IMR-90 (cell line): ENCODE data around the gene CFAP69. TPM values are rescaled to one million over a fixed set of nuclear protein-coding genes. Genes with fewer than 3 reads are reported as not detected.

Source experiments
- ATAC-seq: fragments of 200-7000 bp; cut with Tn5 transposase; 2 replicates; pipeline ENCODE4 v1.9.1; 2020; ENCODE audit warnings: low read depth, mild to moderate bottlenecking, moderate library complexity
- Bru-seq: library from RNA; stranded (reverse); fragments of 400-500 nt; gene quantifications from one replicate; lab custom pipeline; 2021; lab: Mats Ljungman, UMichigan
- BruChase-seq, 2 experiments: library from RNA; stranded (reverse); fragments of 400-500 nt; gene quantifications; one replicate each; lab custom pipeline; 2021; lab: Mats Ljungman, UMichigan
- BruUV-seq: library from RNA; stranded (reverse); fragments of 400-500 nt; replicated peaks from 2 replicates; lab custom pipeline; 2021; lab: Mats Ljungman, UMichigan
- CTCF ChIA-PET: fragments of 300-600 bp; formaldehyde crosslinking; extraction: SDS; loops from one replicate; lab custom pipeline; 2021; ENCODE audit warnings: antibody characterized with exemption; lab: Yijun Ruan, JAX
- POLR2A ChIA-PET: fragments of 300-600 bp; sonication (Branson Sonifier 250); formaldehyde crosslinking; loops from one replicate; lab custom pipeline; 2022; ENCODE audit warnings: antibody characterized with exemption; ENCODE audit not compliant: unreplicated experiment; lab: Charles Lee
- DNase-seq: peaks from one replicate; pipeline ENCODE4 v3.0.0; 2013
- H2AFZ ChIP-seq: replicated peaks from 2 replicates; pipeline ENCODE3; 2013; ENCODE audit warnings: low read length, mild to moderate bottlenecking; ENCODE audit not compliant: poor library complexity
- H2AK5ac ChIP-seq: 2 replicates; pipeline ENCODE4 v1.6.1; 2013; ENCODE audit warnings: low read depth, low read length, inconsistent platforms
- H2AK9ac ChIP-seq: replicated peaks from 2 replicates; pipeline ENCODE3; 2013; ENCODE audit warnings: mild to moderate bottlenecking, low read depth, low read length, moderate library complexity; ENCODE audit not compliant: poor library complexity
- H2BK120ac ChIP-seq: 2 replicates; pipeline ENCODE4 v1.6.1; 2013; ENCODE audit warnings: low read depth, low read length, inconsistent platforms
- H2BK15ac ChIP-seq: 3 replicates; pipeline ENCODE4 v1.6.1; 2013; ENCODE audit warnings: low read depth, low read length, inconsistent platforms
- H2BK20ac ChIP-seq: 2 replicates; pipeline ENCODE4 v1.6.1; 2013; ENCODE audit warnings: low read depth, mild to moderate bottlenecking, inconsistent platforms, low read length, moderate library complexity
- H2BK5ac ChIP-seq: 2 replicates; pipeline ENCODE4 v1.6.1; 2013; ENCODE audit warnings: mild to moderate bottlenecking, low read depth, low read length, inconsistent platforms; ENCODE audit not compliant: poor library complexity, severe bottlenecking
- H3K14ac ChIP-seq: replicated peaks from 2 replicates; pipeline ENCODE4 v1.6.1; 2013; ENCODE audit warnings: low read depth, low read length, inconsistent platforms
- H3K18ac ChIP-seq: 2 replicates; pipeline ENCODE4 v1.6.1; 2013; ENCODE audit warnings: low read depth, low read length, control low read depth
- H3K23ac ChIP-seq: 2 replicates; pipeline ENCODE4 v1.6.1; 2013; ENCODE audit warnings: low read depth, low read length, inconsistent platforms
- H3K27ac ChIP-seq: 2 replicates; pipeline ENCODE4 v1.5.1; 2013; ENCODE audit warnings: mild to moderate bottlenecking, control low read depth, low read length; ENCODE audit not compliant: insufficient read depth
- H3K27me3 ChIP-seq: 2 replicates; pipeline ENCODE4 v1.6.1; 2013; ENCODE audit warnings: low read length; ENCODE audit not compliant: control insufficient read depth, insufficient read depth
- H3K36me3 ChIP-seq: 2 replicates; pipeline ENCODE4 v1.6.1; 2013; ENCODE audit warnings: low read length, mixed read lengths; ENCODE audit not compliant: control insufficient read depth, insufficient read depth
- H3K4ac ChIP-seq: 2 replicates; pipeline ENCODE4 v1.6.1; 2013; ENCODE audit warnings: low read depth, low read length, inconsistent platforms
- H3K4me1 ChIP-seq: 2 replicates; pipeline ENCODE4 v1.6.1; 2013; ENCODE audit warnings: low read length, mixed read lengths; ENCODE audit not compliant: control insufficient read depth, insufficient read depth
- H3K4me2 ChIP-seq: 2 replicates; pipeline ENCODE4 v1.6.1; 2013; ENCODE audit warnings: low read depth, mild to moderate bottlenecking, control low read depth, low read length, moderate library complexity
- H3K4me3 ChIP-seq: 2 replicates; pipeline ENCODE4 v1.5.1; 2013; ENCODE audit warnings: low read depth, mild to moderate bottlenecking, control low read depth, low read length, moderate library complexity; ENCODE audit not compliant: insufficient read depth
- H3K56ac ChIP-seq: 2 replicates; pipeline ENCODE4 v1.6.1; 2013; ENCODE audit warnings: low read length, inconsistent platforms; ENCODE audit not compliant: insufficient read depth; ENCODE audit errors: extremely low read depth
- H3K79me1 ChIP-seq, 2 experiments: 2 replicates each; pipeline ENCODE4 v1.6.1; 2013; ENCODE audit warnings: low read length in 2 of 2, inconsistent platforms in 1 of 2, low read depth in 1 of 2
- H3K9ac ChIP-seq: 2 replicates; pipeline ENCODE4 v1.6.1; 2013; ENCODE audit warnings: low read depth, low read length, control low read depth
- H3K9me1 ChIP-seq: 2 replicates; pipeline ENCODE4 v1.6.1; 2013; ENCODE audit warnings: low read length, inconsistent platforms; ENCODE audit not compliant: insufficient read depth
- H3K9me3 ChIP-seq: 2 replicates; pipeline ENCODE4 v1.6.1; 2013; ENCODE audit warnings: low read length; ENCODE audit not compliant: control insufficient read depth, insufficient read depth
- H4K20me1 ChIP-seq: 2 replicates; pipeline ENCODE4 v1.6.1; 2013; ENCODE audit warnings: low read length, inconsistent platforms; ENCODE audit not compliant: insufficient read depth
- H4K5ac ChIP-seq: 2 replicates; pipeline ENCODE4 v1.6.1; 2013; ENCODE audit warnings: mild to moderate bottlenecking, low read depth, low read length, control low read depth
- H4K8ac ChIP-seq, 2 experiments: 2 replicates each; pipeline ENCODE4 v1.6.1; 2013; ENCODE audit warnings: low read depth in 2 of 2, low read length in 2 of 2, control low read depth in 1 of 2, inconsistent platforms in 1 of 2
- H4K91ac ChIP-seq: 2 replicates; pipeline ENCODE4 v1.6.1; 2013; ENCODE audit warnings: low read depth, low read length, inconsistent platforms; ENCODE audit not compliant: insufficient read depth
- BHLHE40 ChIP-seq: fragments of 150-350 bp; IDR thresholded peaks from 2 replicates; pipeline ENCODE4 v1.6.1; 2016; ENCODE audit warnings: mild to moderate bottlenecking, low read depth, low read length
- CHD1 ChIP-seq: IDR thresholded peaks from 2 replicates; pipeline ENCODE4 v1.6.1; 2012; ENCODE audit warnings: low read depth, low read length, improper control_type of control experiment
- CTCF ChIP-seq: conservative IDR thresholded peaks from 2 replicates; pipeline ENCODE4 v1.5.1; 2012; ENCODE audit warnings: mild to moderate bottlenecking, low read depth, low read length, improper control_type of control experiment
- MAFK ChIP-seq: IDR thresholded peaks from 2 replicates; pipeline ENCODE4 v1.6.1; 2012; ENCODE audit warnings: low read depth, low read length, improper control_type of control experiment
- MAZ ChIP-seq: IDR thresholded peaks from 2 replicates; pipeline ENCODE4 v1.6.1; 2012; ENCODE audit warnings: low read depth, mild to moderate bottlenecking, low read length, improper control_type of control experiment, moderate library complexity, borderline replicate concordance
- MXI1 ChIP-seq: IDR thresholded peaks from 2 replicates; pipeline ENCODE4 v1.6.1; 2012; ENCODE audit warnings: low read depth, mild to moderate bottlenecking, low read length, moderate library complexity, borderline replicate concordance
- NFE2L2 ChIP-seq: fragments of 150-350 bp; IDR thresholded peaks from 2 replicates; pipeline ENCODE4 v1.6.1; 2016; ENCODE audit warnings: low read depth, mild to moderate bottlenecking, low read length
- POLR2A ChIP-seq: IDR thresholded peaks from 2 replicates; pipeline ENCODE4 v1.6.1; 2012; ENCODE audit warnings: mild to moderate bottlenecking, low read depth, low read length
- RAD21 ChIP-seq: IDR thresholded peaks from 2 replicates; pipeline ENCODE4 v1.6.1; 2012; ENCODE audit warnings: low read length, improper control_type of control experiment
- RFX5 ChIP-seq: IDR thresholded peaks from 2 replicates; pipeline ENCODE4 v1.8.0; 2012; ENCODE audit warnings: low read depth, mild to moderate bottlenecking, low read length, moderate library complexity
- WGBS, 2 experiments: methylation state at CpG; one replicate each; pipeline versions ENCODE4 v1.1.5 to v1.1.7; 2013; ENCODE audit warnings: missing lambda C conversion rate in 2 of 2; ENCODE audit not compliant: insufficient read length in 1 of 2; ENCODE audit errors: extremely low coverage in 2 of 2; 5-methylcytosine and 5-hydroxymethylcytosine counted together
- dilution Hi-C: fragments of 300-500 bp; cut with HindIII; formaldehyde crosslinking; loops from one replicate; pipeline ENCODE4 v1.14.3; 2018; ENCODE audit warnings: low sequenced_read_pairs; ENCODE audit not compliant: unreplicated experiment
- in situ Hi-C: fragments of 300-500 bp; cut with MboI; formaldehyde crosslinking; loops from 3 replicates; pipeline ENCODE4 v1.14.3; 2019; ENCODE audit warnings: low sequenced_read_pairs, inconsistent platforms, mixed read lengths
- intact Hi-C: fragments of 100-400 bp; cut with micrococcal nuclease; formaldehyde crosslinking; loops from 2 replicates; pipeline ENCODE4 v1.10.0; 2022
- long read RNA-seq: library from polyadenylated mRNA; unstranded; transcript quantifications from one replicate; pipeline ENCODE4 v2.0.0, GENCODE V29; 2021; ENCODE audit not compliant: unreplicated experiment
- polyA plus RNA-seq, 3 experiments: library from polyadenylated mRNA; depleted of rRNA; stranded (reverse); fragments of >200 nt; gene quantifications; 2 replicates each; pipeline ENCODE4 v1.2.3, GENCODE V29; 2012; ENCODE audit warnings: low replicate concordance in 1 of 3
- total RNA-seq: library from RNA; depleted of rRNA; stranded (reverse); fragments of >200 nt; gene quantifications from 2 replicates; pipeline ENCODE4 v1.2.3, GENCODE V29; 2012; rRNA removed
- TF ChIP-seq, protein P1 (sequence below): fragments of 150-350 bp; IDR thresholded peaks from 2 replicates; pipeline ENCODE4 v1.6.1; 2017; ENCODE audit warnings: mild to moderate bottlenecking, antibody characterized with exemption, low read length, low read depth

The CFAP69 gene
- total RNA-seq (0.72 and 1.7 TPM in 2 replicates), polyA plus RNA-seq (2012; rRNA removed) (0.50 and 0.86 TPM in 2 replicates), Bru-seq, nascent RNA (percentile 28 among the genes with signal in this experiment), BruChase-seq, experiment 1, labeled RNA remaining after a 6-hour chase (percentile 24 among the genes with signal in this experiment), BruChase-seq, experiment 2, labeled RNA remaining after a 2-hour chase (percentile 32 among the genes with signal in this experiment)
- polyA plus RNA-seq (2012; cell fraction: cytosol; rRNA removed), result 0.13 and 0.74 TPM in 2 replicates
- polyA plus RNA-seq (2012; cell fraction: nucleus; rRNA removed; ENCODE audit: low replicate concordance), result 1.3 and 2.8 TPM in 2 replicates
- long read RNA-seq, partial matches to known transcripts, result 0 of 2 reads
- long read RNA-seq, other reads (novel, unspliced or antisense), result 1 of 2 reads

GRCh38 chr7:90244909-90245851 is at the start of gene CFAP69:
Gene CFAP69 (plus strand): TSS chr7:90245174. CDS start chr7:90245425, 251 bp downstream.
- ChIA-PET POLR2A (no interaction called here), CTCF (no interaction called here)
- peak within 1 kb of the TSS; percentile 87 for H3K14ac ChIP-seq
- ATAC-seq, result peak; percentile 97
- H3K27ac ChIP-seq, result peak within 1 kb of the TSS; percentile 43
- H2AK5ac ChIP-seq, result no peak within 1 kb of the TSS
- peak within 1 kb of the TSS; percentile 81 for H3K4me2 ChIP-seq
- peak within 1 kb of the TSS; percentile 92 for H3K4me3 ChIP-seq
- H2BK120ac ChIP-seq, result peak within 1 kb of the TSS; percentile 63; the same call in 1 of the 2 replicates
- H3K9ac ChIP-seq, result peak within 1 kb of the TSS; percentile 89
- no peaks in the 10 kb centered on the region for H3K4me1 ChIP-seq
- DNase-seq, result peak; percentile 78
- 1% methylated on average over 17 of the region's 59 CpGs; no CpG with 5 or more reads in 1 of the 2 experiments for WGBS, 2 experiments
- TF ChIP-seq CHD1, result no peak
- TF ChIP-seq CTCF, result peak; percentile 24; the same call in 1 of the 2 replicates
- TF ChIP-seq, protein P1, sequence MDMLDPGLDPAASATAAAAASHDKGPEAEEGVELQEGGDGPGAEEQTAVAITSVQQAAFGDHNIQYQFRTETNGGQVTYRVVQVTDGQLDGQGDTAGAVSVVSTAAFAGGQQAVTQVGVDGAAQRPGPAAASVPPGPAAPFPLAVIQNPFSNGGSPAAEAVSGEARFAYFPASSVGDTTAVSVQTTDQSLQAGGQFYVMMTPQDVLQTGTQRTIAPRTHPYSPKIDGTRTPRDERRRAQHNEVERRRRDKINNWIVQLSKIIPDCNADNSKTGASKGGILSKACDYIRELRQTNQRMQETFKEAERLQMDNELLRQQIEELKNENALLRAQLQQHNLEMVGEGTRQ, result no peak
- peak; percentile 7; the same call in 1 of the 2 replicates for TF ChIP-seq RAD21
- TF ChIP-seq NFE2L2, result no peak
- TF ChIP-seq MAFK, result no peak
- peak; percentile 42; the same call in 1 of the 2 replicates for TF ChIP-seq MXI1
- no peak for TF ChIP-seq POLR2A
- no peak for TF ChIP-seq RFX5
- peak; percentile 67; the same call in 1 of the 2 replicates for TF ChIP-seq MAZ
- no peak for TF ChIP-seq BHLHE40
- no peaks in the 10 kb centered on the region for H4K20me1 ChIP-seq
- H3K36me3 ChIP-seq, result no peaks in the 10 kb centered on the region
- intact Hi-C loops (no loop called here), dilution Hi-C loops (no loop called here), in situ Hi-C loops (no loop called here)
- H2BK15ac ChIP-seq, result no peak within 1 kb of the TSS; the same call in 2 of the 3 replicates
- peak within 1 kb of the TSS; percentile 82 for H4K5ac ChIP-seq
- peak within 1 kb of the TSS; percentile 71 to 92 for H4K8ac ChIP-seq
- peak within 1 kb of the TSS; percentile 48; the same call in 1 of the 2 replicates for H2BK20ac ChIP-seq
- H3K23ac ChIP-seq, result peak within 1 kb of the TSS; percentile 65; the same call in 1 of the 2 replicates
- peak within 1 kb of the TSS; percentile 100 for H2AFZ ChIP-seq
- no peaks in the 10 kb centered on the region for H3K9me3 ChIP-seq
- H3K9me1 ChIP-seq, result no peaks in the 10 kb centered on the region
- peak within 1 kb of the TSS; percentile 77 for H4K91ac ChIP-seq
- BruUV-seq, result no TSS peak
- no peaks in the 10 kb centered on the region; the same call in none of the 2 replicates for H3K27me3 ChIP-seq
- 0 out of 2 replicates have a peak within 1 kb of the TSS, but pooled peaks have one; percentile 47 for H3K56ac ChIP-seq
- peak within 1 kb of the TSS; percentile 72 for H3K18ac ChIP-seq
- peak within 1 kb of the TSS; percentile 79 for H2AK9ac ChIP-seq
- H2BK5ac ChIP-seq, result peak within 1 kb of the TSS; percentile 40
- H3K4ac ChIP-seq, result peak within 1 kb of the TSS; percentile 85
- no peaks in the 10 kb centered on the region for H3K79me1 ChIP-seq
